OCI-LY1 (cell line): Measurements from ENCODE around the gene TIMM23B.
"Not testable (repeated sequence)": the region's sequence is repeated elsewhere in the genome, so short reads cannot be mapped to it uniquely, and the experiment has no call there.

Experiments used
- H2AFZ ChIP-seq: fragments of 200-600 bp; sonication (generic), shearing (Covaris generic); 2 replicates; pipeline ENCODE4 v1.6.0; 2014; ENCODE audit warnings: antibody characterized with exemption, mild to moderate bottlenecking, low read length
- H3F3A ChIP-seq: fragments of 200-600 bp; sonication (generic), shearing (Covaris generic); 2 replicates; pipeline ENCODE4 v1.6.0; 2014; ENCODE audit warnings: mild to moderate bottlenecking, antibody characterized with exemption, low read length, moderate library complexity; ENCODE audit not compliant: insufficient read depth
- H3K27ac ChIP-seq: fragments of 200-600 bp; sonication (generic); 2 replicates; pipeline ENCODE4 v1.5.1; 2014; ENCODE audit warnings: low read length, mixed run types, mild to moderate bottlenecking, low read depth; ENCODE audit not compliant: poor library complexity, severe bottlenecking
- H3K27me3 ChIP-seq: fragments of 200-600 bp; sonication (generic); 2 replicates; pipeline ENCODE4 v1.6.0; 2014; ENCODE audit warnings: antibody characterized with exemption, mild to moderate bottlenecking, low read length, moderate library complexity; ENCODE audit not compliant: insufficient read depth
- H3K36me3 ChIP-seq: fragments of 200-600 bp; sonication (generic); 2 replicates; pipeline ENCODE4 v1.6.1; 2014; ENCODE audit warnings: mild to moderate bottlenecking, antibody characterized with exemption, low read length, moderate library complexity, mixed read lengths; ENCODE audit not compliant: insufficient read depth
- H3K4me1 ChIP-seq: fragments of 200-600 bp; sonication (generic); 2 replicates; pipeline ENCODE4 v1.5.1; 2014; ENCODE audit warnings: mild to moderate bottlenecking, low read length, moderate library complexity; ENCODE audit not compliant: insufficient read depth, severe bottlenecking
- H3K4me2 ChIP-seq: fragments of 200-600 bp; sonication (generic), shearing (Covaris generic); 2 replicates; pipeline ENCODE4 v1.6.1; 2014; ENCODE audit warnings: low read length
- H3K4me3 ChIP-seq: fragments of 200-600 bp; sonication (generic); 2 replicates; pipeline ENCODE4 v1.5.1; 2014; ENCODE audit warnings: low read length, low read depth, mild to moderate bottlenecking, mixed read lengths; ENCODE audit not compliant: poor library complexity, severe bottlenecking
- H3K79me2 ChIP-seq: fragments of 200-600 bp; shearing (Covaris generic); 2 replicates; pipeline ENCODE4 v1.6.1; 2016; ENCODE audit warnings: mixed run types, low read length, mixed read lengths; ENCODE audit not compliant: insufficient read depth
- H3K9ac ChIP-seq: fragments of 200-600 bp; sonication (generic), shearing (Covaris generic); 2 replicates; pipeline ENCODE4 v1.6.1; 2014; ENCODE audit warnings: mild to moderate bottlenecking, low read length, mixed read lengths
- H3K9me2 ChIP-seq: fragments of 200-600 bp; sonication (generic), shearing (Covaris generic); 2 replicates; pipeline ENCODE4 v1.6.1; 2014; ENCODE audit warnings: low read depth, mild to moderate bottlenecking, low read length, mixed read lengths
- H3K9me3 ChIP-seq: fragments of 200-600 bp; shearing (Covaris generic); 2 replicates; pipeline ENCODE4 v1.6.1; 2014; ENCODE audit warnings: low read length, mixed read lengths
- H4K20me1 ChIP-seq: fragments of 200-600 bp; sonication (generic), shearing (Covaris generic); 2 replicates; pipeline ENCODE4 v1.6.0; 2016; ENCODE audit warnings: mild to moderate bottlenecking, low read length; ENCODE audit not compliant: insufficient read depth

The TIMM23B gene

GRCh38 chr10:49948737-49949136 lies 6.9 kb downstream of the TIMM23B start:
- H4K20me1 ChIP-seq, H3F3A ChIP-seq, H3K79me2 ChIP-seq, H3K9ac ChIP-seq, H3K9me2 ChIP-seq, H2AFZ ChIP-seq, H3K27ac ChIP-seq, H3K4me1 ChIP-seq, H3K9me3 ChIP-seq, H3K4me3 ChIP-seq, H3K4me2 ChIP-seq, H3K27me3 ChIP-seq: not testable (repeated sequence)
- H3K36me3 ChIP-seq = peaks cover 17% of the 10 kb centered on the region

- not testable (repeated sequence) for H3K9me2 ChIP-seq, H4K20me1 ChIP-seq, H3K4me3 ChIP-seq, H3F3A ChIP-seq, H3K4me1 ChIP-seq, H3K9ac ChIP-seq, H3K4me2 ChIP-seq, H3K27ac ChIP-seq, H3K79me2 ChIP-seq, H3K27me3 ChIP-seq, H3K9me3 ChIP-seq, H2AFZ ChIP-seq
- peaks cover 18% of the 10 kb centered on the region for H3K36me3 ChIP-seq
These were observed 10.2 kb downstream of the TIMM23B start for GRCh38 chr10:49952006-49952405.

- H3K9me3 ChIP-seq, H3K4me1 ChIP-seq, H3K79me2 ChIP-seq, H3K4me3 ChIP-seq, H2AFZ ChIP-seq, H3K9ac ChIP-seq, H3K27me3 ChIP-seq, H3K4me2 ChIP-seq, H3K9me2 ChIP-seq, H3F3A ChIP-seq, H3K27ac ChIP-seq, H4K20me1 ChIP-seq: not testable (repeated sequence)
- peaks cover 21% of the 10 kb centered on the region for H3K36me3 ChIP-seq
These were observed 11.3 kb downstream of the TIMM23B start for GRCh38 chr10:49953122-49953521.

- not testable (repeated sequence) for H3K9me3 ChIP-seq, H3K4me1 ChIP-seq, H3K9ac ChIP-seq, H3K4me3 ChIP-seq, H3K36me3 ChIP-seq, H3K27me3 ChIP-seq, H3F3A ChIP-seq, H3K79me2 ChIP-seq, H3K9me2 ChIP-seq, H2AFZ ChIP-seq, H3K4me2 ChIP-seq, H4K20me1 ChIP-seq, H3K27ac ChIP-seq
These were observed 28.5 kb downstream of the TIMM23B start for GRCh38 chr10:49970331-49970857.

- not testable (repeated sequence) for H3K4me1 ChIP-seq, H3K36me3 ChIP-seq, H3K9me3 ChIP-seq, H3K4me3 ChIP-seq, H4K20me1 ChIP-seq, H3K79me2 ChIP-seq, H3K9ac ChIP-seq, H2AFZ ChIP-seq, H3K27ac ChIP-seq, H3K4me2 ChIP-seq, H3F3A ChIP-seq, H3K27me3 ChIP-seq, H3K9me2 ChIP-seq
These were observed 29.6 kb downstream of the TIMM23B start for GRCh38 chr10:49971466-49971865.

GRCh38 chr10:49972094-49972493 lies 30.2 kb downstream of the TIMM23B start:
- not testable (repeated sequence) for H3K36me3 ChIP-seq, H3K4me1 ChIP-seq, H3K27ac ChIP-seq, H2AFZ ChIP-seq, H3K27me3 ChIP-seq, H3K4me3 ChIP-seq, H3K9me3 ChIP-seq, H4K20me1 ChIP-seq, H3K9me2 ChIP-seq, H3F3A ChIP-seq, H3K9ac ChIP-seq, H3K4me2 ChIP-seq, H3K79me2 ChIP-seq

- H3K79me2 ChIP-seq, H3K27ac ChIP-seq, H3K4me3 ChIP-seq, H3K9me2 ChIP-seq, H4K20me1 ChIP-seq, H3F3A ChIP-seq, H2AFZ ChIP-seq, H3K9ac ChIP-seq, H3K4me1 ChIP-seq, H3K4me2 ChIP-seq, H3K9me3 ChIP-seq, H3K27me3 ChIP-seq, H3K36me3 ChIP-seq: not testable (repeated sequence)
These were observed 35.9 kb downstream of the TIMM23B start for GRCh38 chr10:49977756-49978155.

GRCh38 chr10:49987207-49987606 lies 45.4 kb downstream of the TIMM23B start:
- H3K9ac ChIP-seq, H3K27me3 ChIP-seq, H3K27ac ChIP-seq, H3F3A ChIP-seq, H3K9me3 ChIP-seq, H2AFZ ChIP-seq, H3K36me3 ChIP-seq, H3K4me2 ChIP-seq, H3K79me2 ChIP-seq, H3K4me3 ChIP-seq, H3K4me1 ChIP-seq, H4K20me1 ChIP-seq, H3K9me2 ChIP-seq: not testable (repeated sequence)
